NCI-H2227 (cell line): ENCODE results near the gene NOSTRIN.

Experiments
- DNase-seq: peaks from one replicate; lab custom pipeline; 2025; ENCODE audit not compliant: unreplicated experiment; lab: John Stamatoyannopoulos, UW

The NOSTRIN gene

GRCh38 chr2:168814939-168815907 lies 12.8 kb downstream of the NOSTRIN start:
- DNase-seq: no peak

GRCh38 chr2:168816369-168816768 lies 13.9 kb downstream of the NOSTRIN start:
- no peak for DNase-seq

DNA sequence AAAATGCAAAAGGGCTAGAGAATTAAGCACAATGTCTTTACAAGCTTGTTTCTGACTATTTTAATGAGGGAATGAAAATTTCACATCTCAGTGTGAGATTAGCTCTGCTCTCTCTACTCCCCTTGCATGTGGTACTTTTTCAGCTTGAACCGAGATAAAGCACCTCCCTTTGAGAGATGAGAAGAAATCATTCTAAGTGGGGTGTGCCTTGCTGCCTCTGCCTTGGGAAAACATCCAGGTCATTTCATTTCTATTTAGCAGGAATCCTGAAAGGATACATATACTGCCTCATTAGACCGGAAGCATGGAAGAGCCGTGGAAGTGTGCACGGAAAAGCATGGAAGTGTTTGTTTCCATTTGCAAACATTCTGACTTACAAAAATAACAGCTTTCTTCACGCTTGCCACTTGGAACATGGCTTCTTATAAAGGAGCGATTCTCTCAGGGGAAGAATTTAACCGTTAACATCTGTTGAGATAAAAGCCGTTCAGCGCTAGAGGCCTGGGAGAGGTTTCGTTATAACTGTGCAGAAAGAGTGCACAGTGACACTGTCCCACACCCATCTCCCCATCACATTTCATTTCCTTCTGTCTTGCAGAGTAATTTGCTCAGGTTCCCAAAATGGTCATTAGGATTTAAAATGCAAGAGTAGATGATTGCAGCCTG lies 16.7 kb downstream of the NOSTRIN start:
- DNase-seq: peak; percentile 38

GRCh38 chr2:168819829-168820489 lies 17.5 kb downstream of the NOSTRIN start:
- DNase-seq: peak; percentile 38

- DNase-seq: no peak
Measured at GRCh38 chr2:168821577-168821976, 19.1 kb downstream of the NOSTRIN start.

DNA sequence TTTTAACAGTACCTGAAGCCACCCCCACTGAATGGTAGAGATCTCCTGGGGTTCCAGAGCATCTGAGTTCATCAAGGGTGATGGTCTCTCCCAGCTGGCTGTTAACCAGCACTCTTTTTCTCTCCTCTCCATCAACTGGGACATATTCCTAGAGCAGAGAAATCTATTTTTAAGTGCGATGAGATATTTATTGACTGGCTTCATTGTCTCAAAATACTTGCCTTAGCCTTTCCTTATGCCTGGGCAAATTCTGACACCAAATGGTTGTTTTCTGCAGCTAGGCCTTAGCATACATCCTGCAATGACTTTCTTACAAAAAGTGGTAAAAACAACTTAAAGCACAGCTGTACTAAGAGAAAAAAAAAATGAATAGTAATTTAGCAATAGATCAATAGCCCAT lies 19.6 kb downstream of the NOSTRIN start:
- no peak for DNase-seq

DNA sequence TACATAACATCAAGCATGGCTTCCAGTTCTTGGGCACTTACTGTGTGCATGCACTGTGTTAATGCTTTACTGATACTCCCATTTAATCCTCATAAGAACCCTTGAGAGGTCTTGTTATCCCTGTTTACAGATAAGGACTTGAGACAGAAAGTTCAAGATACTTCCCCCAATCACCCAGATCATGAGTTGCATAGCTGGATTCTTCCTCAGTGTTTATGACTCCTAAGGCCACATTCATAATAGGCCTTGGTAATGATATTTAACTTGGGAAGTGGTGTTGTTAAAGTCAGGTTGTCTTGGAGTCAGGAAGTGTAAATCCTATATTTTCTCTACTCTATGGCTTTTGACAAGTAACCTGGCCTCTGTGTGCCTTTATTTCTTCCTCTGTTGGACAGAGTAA lies 22.7 kb downstream of the NOSTRIN start:
- DNase-seq: no peak

- no peak for DNase-seq
Measured at GRCh38 chr2:168830958-168831357, 28.5 kb downstream of the NOSTRIN start.

DNA sequence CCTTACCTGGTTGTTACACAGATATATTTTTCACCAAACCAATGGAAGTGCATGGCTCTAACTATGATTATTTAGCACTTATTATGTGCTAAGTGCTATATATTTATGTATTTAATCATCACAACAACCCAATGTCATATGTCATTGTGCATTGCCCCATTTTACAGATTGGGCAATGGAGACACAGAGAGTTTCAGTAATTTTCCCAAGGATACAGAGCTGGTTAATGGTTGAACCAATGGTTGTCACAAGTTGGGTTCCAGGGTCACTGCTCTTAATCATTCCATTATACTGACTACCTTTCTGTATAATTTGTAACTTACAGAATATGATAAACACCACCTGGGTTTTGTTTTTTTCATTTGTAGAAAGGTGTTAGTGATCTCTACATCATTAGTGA lies 29.2 kb downstream of the NOSTRIN start:
- DNase-seq: no peak

DNA sequence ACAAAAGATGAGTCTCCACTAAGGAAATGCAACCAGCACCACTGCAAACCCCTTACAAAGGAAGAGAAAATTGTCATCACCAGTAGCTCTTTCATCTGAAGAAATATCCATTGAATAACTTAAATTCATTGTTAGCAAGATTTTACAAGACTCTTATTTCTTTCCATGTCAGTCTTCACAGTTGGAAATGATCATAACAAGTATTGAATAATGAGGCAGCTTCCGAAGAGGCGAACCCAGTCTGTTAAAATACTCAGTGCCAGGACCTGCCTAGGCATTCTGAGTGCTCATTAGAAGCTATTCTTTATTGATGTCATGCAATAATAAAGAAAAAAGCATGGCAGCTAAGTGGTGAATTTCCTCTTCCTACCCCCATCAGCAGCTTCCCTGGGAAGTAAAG lies 33.5 kb downstream of the NOSTRIN start:
- DNase-seq: no peak

GRCh38 chr2:168841445-168841844 lies 39.0 kb downstream of the NOSTRIN start:
- no peak for DNase-seq

DNA sequence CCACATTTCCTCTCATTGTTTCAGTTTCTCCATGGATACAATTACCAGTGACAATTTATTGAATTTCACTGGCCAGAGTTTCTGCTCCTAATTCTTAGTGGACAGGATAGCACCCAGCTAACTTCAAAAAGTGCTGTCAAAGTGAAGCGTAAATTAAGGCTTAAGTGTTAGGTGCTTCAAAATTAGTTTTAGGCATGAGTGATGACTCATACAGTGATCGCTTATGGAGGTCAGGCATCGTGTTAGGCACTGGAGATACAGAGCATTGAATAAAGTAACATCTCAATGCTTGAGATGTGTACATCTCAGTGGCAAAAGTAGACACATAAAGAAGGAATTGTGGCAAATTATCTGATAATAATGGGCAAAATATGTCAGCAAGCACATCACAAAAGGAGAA lies 40.8 kb downstream of the NOSTRIN start:
- DNase-seq: no peak

DNA sequence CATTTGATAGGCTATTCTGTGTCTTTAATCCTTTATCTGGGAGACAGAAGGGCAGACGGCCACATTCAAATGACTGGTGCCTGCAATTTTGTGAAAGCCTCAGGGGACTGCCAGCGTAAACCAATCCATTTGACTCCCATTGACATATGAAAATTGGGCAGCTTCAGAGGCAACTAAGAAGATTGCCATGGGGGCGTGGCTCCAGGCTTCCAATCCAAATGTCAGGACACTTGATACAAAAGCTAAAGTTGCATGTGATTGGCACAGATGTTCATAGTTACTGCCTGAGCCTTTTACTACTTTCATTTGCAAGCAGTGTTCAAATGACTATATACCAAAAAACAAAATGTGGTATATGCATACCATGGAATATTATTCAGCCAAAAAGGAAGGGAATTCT lies 45.8 kb downstream of the NOSTRIN start:
- peak; percentile 41 for DNase-seq

DNA sequence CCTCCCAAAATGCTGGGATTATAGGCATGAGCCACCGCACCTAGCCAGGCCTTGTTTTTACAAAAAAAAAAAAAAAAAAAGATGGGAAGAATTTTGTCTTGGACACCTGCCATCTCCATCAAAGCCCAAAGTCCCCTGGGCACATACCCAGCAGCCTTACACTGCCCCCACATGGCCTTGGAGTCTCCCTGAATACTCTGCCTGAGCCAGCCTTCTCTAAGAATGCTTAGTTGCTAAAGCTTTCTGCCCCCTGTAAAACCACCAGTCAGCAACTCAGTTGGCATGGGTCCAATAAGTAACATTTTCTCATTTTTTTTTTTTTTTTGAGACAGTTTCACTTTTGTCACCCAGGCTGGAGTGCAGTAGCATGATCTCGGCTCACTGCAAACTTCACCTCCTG lies 47.2 kb downstream of the NOSTRIN start:
- DNase-seq: peak; percentile 19

DNA sequence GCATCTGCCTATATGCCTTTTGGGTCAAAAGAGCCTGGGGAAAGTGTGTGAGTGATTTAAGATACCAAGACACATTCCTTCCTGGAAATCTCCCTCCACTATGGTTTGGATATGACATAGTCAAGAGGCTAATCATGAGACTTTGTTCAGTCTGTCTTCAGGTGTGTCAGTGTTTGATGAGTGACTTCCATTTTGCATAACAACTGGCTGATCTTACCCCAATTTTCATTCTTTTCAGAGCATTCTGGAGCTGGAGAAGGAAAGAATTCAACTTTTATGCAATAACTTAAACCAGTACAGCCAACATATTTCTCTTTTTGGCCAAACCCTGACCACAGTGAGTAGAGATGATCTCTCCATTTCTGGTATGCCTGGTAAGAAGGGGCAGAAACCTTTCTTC lies 48.4 kb downstream of the NOSTRIN start:
- no peak for DNase-seq

DNA sequence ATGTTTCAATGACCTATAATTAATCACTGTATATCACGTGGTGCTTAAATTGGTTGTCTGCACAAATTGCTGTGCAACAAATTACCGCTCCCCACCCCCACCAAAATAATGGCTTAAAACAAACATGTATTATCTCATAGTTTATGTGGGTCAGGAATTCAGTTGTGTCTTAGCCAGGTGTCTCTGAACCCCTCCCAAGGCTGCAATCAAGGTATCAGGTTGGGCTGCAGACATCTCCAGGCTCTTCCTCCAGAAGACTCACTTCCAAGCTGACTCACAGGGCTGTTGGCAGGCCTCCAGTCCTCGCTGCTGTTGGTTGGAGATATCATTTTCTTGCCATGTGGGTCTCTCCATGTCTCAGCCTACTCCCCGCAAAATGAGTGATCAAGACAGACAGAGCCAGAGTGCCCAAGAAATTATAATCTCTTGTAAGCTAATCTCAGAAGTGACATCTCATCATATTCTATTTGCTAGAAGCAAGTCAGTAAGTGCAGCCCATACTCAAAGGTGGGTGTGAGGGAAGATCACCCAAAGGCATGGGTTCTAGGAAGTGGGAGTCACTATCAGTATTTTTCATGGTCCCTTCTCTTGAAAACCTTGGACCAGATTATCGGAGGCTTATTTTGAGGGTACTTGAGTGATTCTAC lies 49.4 kb downstream of the NOSTRIN start:
- peak; percentile 26 for DNase-seq

DNA sequence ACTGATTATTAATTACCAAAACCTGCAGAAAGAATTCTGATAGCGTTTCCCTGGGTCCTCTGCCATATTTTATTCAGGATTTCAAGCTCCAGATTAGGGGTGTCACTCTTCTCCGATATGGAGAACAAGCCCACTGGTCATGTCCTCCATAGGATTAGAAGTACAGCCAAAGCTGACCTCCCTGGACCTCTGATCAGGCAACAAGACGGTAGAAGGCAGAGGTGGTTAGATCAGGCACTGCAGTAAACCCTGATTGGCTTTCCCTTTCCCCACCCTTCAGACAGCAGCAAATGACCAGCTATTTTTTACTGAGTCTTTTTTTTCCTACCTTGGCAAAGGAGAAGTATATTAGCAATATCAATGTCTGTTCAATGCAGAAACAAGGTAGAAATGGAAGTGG lies 50.0 kb downstream of the NOSTRIN start:
- DNase-seq: no peak

DNA sequence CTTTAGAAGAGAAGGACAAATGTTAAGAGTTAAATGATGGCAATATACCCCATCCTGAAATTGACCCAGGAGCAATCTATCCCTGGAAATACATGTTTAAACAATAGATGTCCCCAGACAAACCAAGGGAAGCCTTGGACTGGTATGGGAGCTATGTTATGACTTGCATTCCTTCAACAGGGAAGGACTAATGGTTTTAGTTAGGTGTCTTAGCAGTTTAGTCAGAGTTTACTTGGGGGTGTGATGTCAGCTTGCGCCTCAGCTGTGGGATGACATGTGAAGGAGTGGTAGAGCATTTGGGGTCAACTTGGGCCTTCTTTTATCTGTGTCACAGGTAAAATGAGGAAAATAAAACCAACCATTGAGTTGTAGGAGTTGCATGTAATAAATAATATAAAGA lies 51.0 kb downstream of the NOSTRIN start:
- no peak for DNase-seq

DNA sequence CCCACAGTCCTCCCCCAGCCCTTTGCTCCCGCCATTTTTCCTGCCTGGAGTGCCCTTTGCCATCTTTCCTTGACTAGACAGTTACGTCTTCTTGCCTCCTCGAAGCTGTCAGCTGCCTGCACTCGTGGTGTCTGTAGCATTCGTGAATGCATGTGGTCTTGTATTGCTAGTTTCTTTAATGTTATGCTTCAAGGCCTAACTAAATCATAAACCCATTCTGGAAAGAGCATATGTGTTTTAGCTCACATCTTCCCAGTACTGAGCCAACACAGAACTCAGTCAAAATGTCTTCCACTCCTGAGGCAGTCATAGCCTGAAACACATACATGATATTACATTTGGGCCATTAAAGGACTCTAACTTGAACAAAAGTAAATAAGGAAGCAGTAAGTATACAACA lies 52.2 kb downstream of the NOSTRIN start:
- DNase-seq: no peak

- no peak for DNase-seq
Measured at GRCh38 chr2:168855601-168856000, 53.2 kb downstream of the NOSTRIN start.

DNA sequence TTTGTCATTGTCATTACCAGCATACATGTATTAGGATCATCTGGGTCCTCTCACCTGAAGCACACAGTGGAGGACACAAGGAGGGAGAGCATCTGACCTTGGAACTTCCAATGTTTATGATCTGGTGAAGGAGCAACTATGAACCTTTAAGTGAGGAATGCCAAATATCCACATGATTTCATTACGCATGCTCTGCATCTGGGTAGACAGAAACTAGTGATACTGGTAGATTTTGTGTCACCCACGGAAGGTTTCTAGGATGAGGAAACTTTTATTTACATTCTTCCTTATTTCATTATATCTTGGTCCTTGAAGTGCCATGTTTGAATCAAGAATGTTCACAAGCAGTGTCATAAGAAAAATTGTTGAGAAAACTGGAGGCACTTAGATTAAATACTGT lies 55.7 kb downstream of the NOSTRIN start:
- DNase-seq: no peak
